SU-DHL-6 (cell line): ENCODE data around the gene EIF3I.

ENCODE experiments used
- EZH2phosphoT487 ChIP-seq: fragments of 200-600 bp; sonication (generic), shearing (Covaris generic); conservative IDR thresholded peaks from 2 replicates; pipeline ENCODE4 v1.6.1; 2018; ENCODE audit warnings: mild to moderate bottlenecking, antibody characterized with exemption, low read length, moderate library complexity, mixed read lengths
- TF ChIP-seq, protein P1 (sequence below): fragments of 200-600 bp; sonication (generic); IDR thresholded peaks from one replicate; pipeline ENCODE4 v1.5.1; 2017; ENCODE audit warnings: antibody characterized with exemption, mild to moderate bottlenecking, low read length, moderate library complexity; ENCODE audit not compliant: insufficient read depth, poor library complexity, severe bottlenecking

DNA sequence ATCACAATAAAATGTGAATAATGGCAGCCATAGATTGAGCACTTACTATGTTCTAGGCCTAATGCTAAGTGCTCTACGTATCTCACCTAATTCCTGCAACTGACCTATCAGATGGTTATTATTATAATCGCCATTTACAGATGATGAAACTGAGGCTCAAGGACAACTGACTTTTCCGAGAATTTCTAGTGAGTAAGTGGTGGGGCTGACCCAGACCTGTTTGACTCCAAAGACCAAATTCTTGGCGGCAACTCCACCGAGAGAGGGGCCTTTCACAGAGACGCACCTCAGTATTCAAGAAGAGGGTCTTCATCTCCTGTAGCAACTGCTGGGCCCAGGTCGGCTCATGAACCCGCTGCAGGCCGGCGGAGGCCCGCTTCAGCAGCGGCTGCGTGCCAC is 627 bp upstream of the EIF3I start:
- TF ChIP-seq, protein P1, sequence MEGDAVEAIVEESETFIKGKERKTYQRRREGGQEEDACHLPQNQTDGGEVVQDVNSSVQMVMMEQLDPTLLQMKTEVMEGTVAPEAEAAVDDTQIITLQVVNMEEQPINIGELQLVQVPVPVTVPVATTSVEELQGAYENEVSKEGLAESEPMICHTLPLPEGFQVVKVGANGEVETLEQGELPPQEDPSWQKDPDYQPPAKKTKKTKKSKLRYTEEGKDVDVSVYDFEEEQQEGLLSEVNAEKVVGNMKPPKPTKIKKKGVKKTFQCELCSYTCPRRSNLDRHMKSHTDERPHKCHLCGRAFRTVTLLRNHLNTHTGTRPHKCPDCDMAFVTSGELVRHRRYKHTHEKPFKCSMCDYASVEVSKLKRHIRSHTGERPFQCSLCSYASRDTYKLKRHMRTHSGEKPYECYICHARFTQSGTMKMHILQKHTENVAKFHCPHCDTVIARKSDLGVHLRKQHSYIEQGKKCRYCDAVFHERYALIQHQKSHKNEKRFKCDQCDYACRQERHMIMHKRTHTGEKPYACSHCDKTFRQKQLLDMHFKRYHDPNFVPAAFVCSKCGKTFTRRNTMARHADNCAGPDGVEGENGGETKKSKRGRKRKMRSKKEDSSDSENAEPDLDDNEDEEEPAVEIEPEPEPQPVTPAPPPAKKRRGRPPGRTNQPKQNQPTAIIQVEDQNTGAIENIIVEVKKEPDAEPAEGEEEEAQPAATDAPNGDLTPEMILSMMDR, result no peak
- TF ChIP-seq EZH2phosphoT487, result no peak
